Parathyroid adenoma (tissue), 2 donors: ENCODE measurements around the gene TUFT1.
A peak's percentile ranks its signal among the peaks of the same experiment; 100 is the strongest.

Experiments
- H2AFZ ChIP-seq: fragments of 300-600 bp; sonication (generic); one replicate; pipeline ENCODE4 v1.7.0; 2017; ENCODE audit warnings: antibody characterized with exemption, mild to moderate bottlenecking
- H3K27ac ChIP-seq: fragments of 300-600 bp; sonication (generic); one replicate; pipeline ENCODE4 v1.7.0; 2017
- H3K27me3 ChIP-seq: fragments of 300-600 bp; sonication (generic); one replicate; pipeline ENCODE4 v1.7.0; 2017; ENCODE audit warnings: low read length; ENCODE audit not compliant: control insufficient read depth, insufficient read depth
- H3K36me3 ChIP-seq: fragments of 300-600 bp; sonication (generic); one replicate; pipeline ENCODE4 v1.7.0; 2017; ENCODE audit warnings: low read length; ENCODE audit not compliant: control insufficient read depth, insufficient read depth
- H3K4me1 ChIP-seq: fragments of 300-600 bp; sonication (generic); one replicate; pipeline ENCODE4 v1.7.0; 2017; ENCODE audit warnings: control low read depth
- H3K4me2 ChIP-seq: fragments of 300-600 bp; sonication (generic); one replicate; pipeline ENCODE4 v1.7.0; 2017; ENCODE audit warnings: low read length
- H3K4me3 ChIP-seq: fragments of 300-600 bp; sonication (generic); one replicate; pipeline ENCODE4 v1.7.0; 2017; ENCODE audit warnings: low read depth, low read length
- H3K79me2 ChIP-seq: fragments of 300-600 bp; sonication (generic); one replicate; pipeline ENCODE4 v1.7.0; 2017; ENCODE audit warnings: control low read depth
- H3K9ac ChIP-seq: fragments of 300-600 bp; sonication (generic); one replicate; pipeline ENCODE4 v1.7.0; 2017; ENCODE audit warnings: mild to moderate bottlenecking
- H3K9me3 ChIP-seq: fragments of 300-600 bp; sonication (generic); one replicate; pipeline ENCODE4 v1.7.0; 2017; ENCODE audit warnings: low read length; ENCODE audit not compliant: control insufficient read depth
- TF ChIP-seq, protein P1 (sequence below): fragments of 300-600 bp; sonication (generic); IDR thresholded peaks from one replicate; pipeline ENCODE4 v1.7.0; 2017; ENCODE audit warnings: antibody characterized with exemption, mild to moderate bottlenecking
- donor health status: primary hyperparathyroidism.

Gene TUFT1, protein sequence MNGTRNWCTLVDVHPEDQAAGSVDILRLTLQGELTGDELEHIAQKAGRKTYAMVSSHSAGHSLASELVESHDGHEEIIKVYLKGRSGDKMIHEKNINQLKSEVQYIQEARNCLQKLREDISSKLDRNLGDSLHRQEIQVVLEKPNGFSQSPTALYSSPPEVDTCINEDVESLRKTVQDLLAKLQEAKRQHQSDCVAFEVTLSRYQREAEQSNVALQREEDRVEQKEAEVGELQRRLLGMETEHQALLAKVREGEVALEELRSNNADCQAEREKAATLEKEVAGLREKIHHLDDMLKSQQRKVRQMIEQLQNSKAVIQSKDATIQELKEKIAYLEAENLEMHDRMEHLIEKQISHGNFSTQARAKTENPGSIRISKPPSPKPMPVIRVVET

DNA sequence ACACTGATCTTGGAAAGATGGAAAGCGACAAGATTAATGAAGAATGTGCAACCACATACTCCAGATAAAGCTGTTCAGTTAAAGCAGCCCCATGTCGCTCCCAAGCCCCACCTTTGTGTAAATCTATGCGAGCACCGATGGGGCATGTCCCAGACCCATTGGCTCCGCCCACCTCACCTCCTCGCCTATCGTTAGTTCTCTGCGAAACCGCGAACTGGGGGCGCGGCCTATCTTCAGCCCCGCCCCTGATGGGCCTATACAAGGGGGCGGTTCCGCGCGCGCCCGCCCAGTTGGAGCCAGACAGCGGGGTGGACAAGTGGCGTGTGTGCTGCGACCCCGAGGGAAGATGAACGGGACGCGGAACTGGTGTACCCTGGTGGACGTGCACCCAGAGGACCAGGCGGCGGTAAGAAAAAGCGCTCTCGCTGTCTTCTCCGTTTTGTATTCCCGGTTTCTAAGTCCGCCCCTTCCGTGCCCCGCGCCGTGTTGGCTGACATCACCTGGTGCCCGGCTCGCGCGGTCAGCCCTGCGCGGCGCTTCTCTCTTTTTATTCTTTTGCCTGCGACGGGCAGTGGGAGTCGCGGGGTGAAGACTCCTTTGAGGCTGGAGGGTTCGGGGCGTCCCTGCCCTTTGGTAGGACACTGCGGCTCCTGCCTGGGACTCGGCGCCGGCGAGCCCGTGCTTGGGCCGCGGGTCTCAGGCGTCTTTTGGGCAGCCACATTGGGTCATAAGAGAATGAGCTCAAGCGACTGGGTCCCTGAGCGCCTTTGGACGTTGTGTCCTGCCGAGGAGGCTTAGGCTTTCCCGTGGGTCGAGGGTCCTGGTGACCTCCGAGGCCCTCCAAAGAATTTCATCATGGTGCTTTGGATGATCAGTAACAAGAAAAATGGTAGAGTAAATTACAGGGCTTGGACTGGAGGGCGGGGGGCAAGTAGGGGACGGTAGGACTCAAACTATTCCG, at the start of gene TUFT1:
Gene TUFT1, plus strand, starts transcription at position 289 of the 961 bp plus-strand sequence. Its CDS starts 58 bp downstream, at position 347.
- H3K27ac ChIP-seq = peak within 1 kb of the TSS; percentile 97
- peaks cover 9% of the 10 kb centered on the region for H3K4me1 ChIP-seq
- TF ChIP-seq, protein P1, sequence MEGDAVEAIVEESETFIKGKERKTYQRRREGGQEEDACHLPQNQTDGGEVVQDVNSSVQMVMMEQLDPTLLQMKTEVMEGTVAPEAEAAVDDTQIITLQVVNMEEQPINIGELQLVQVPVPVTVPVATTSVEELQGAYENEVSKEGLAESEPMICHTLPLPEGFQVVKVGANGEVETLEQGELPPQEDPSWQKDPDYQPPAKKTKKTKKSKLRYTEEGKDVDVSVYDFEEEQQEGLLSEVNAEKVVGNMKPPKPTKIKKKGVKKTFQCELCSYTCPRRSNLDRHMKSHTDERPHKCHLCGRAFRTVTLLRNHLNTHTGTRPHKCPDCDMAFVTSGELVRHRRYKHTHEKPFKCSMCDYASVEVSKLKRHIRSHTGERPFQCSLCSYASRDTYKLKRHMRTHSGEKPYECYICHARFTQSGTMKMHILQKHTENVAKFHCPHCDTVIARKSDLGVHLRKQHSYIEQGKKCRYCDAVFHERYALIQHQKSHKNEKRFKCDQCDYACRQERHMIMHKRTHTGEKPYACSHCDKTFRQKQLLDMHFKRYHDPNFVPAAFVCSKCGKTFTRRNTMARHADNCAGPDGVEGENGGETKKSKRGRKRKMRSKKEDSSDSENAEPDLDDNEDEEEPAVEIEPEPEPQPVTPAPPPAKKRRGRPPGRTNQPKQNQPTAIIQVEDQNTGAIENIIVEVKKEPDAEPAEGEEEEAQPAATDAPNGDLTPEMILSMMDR = no peak
- H3K9me3 ChIP-seq = no peaks in the 10 kb centered on the region
- peak within 1 kb of the TSS; percentile 69 for H3K4me3 ChIP-seq
- H3K9ac ChIP-seq = peak within 1 kb of the TSS; percentile 76
- H3K79me2 ChIP-seq = no peaks in the 10 kb centered on the region
- H3K4me2 ChIP-seq = peak within 1 kb of the TSS; percentile 96
- peak within 1 kb of the TSS; percentile 82 for H2AFZ ChIP-seq
- H3K36me3 ChIP-seq = no peaks in the 10 kb centered on the region
- no peaks in the 10 kb centered on the region for H3K27me3 ChIP-seq

DNA sequence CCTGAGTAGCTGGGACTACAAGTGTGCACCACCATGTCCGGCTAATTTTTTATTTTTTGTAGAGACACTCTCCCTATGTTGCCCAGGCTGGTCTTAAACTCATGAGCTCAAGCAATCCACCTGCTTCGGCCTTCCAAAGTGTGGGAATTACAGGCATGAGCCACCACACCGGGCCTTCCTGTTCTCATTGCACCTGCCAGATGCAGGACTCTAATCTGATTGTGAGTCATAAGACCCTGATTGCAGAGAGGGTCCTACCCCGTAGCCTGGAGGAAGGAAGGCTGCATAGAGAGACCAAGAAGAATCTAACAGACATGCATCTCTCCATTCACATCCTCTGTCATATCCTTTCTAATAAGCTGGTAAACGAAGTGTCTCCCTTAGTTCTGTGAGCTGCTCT, 48.5 kb upstream of the TUFT1 start:
- no peak overlapping the region for H3K27ac ChIP-seq
- no peak overlapping the region for H3K9ac ChIP-seq
- H3K79me2 ChIP-seq = no peaks in the 10 kb centered on the region
- no peak overlapping the region for H3K4me3 ChIP-seq
- TF ChIP-seq, protein P1 = no peak
- H3K27me3 ChIP-seq = no peaks in the 10 kb centered on the region
- no peaks in the 10 kb centered on the region for H3K4me1 ChIP-seq
- no peak overlapping the region for H2AFZ ChIP-seq
- no peaks in the 10 kb centered on the region for H3K9me3 ChIP-seq
- no peak overlapping the region for H3K4me2 ChIP-seq
- H3K36me3 ChIP-seq = no peaks in the 10 kb centered on the region

DNA sequence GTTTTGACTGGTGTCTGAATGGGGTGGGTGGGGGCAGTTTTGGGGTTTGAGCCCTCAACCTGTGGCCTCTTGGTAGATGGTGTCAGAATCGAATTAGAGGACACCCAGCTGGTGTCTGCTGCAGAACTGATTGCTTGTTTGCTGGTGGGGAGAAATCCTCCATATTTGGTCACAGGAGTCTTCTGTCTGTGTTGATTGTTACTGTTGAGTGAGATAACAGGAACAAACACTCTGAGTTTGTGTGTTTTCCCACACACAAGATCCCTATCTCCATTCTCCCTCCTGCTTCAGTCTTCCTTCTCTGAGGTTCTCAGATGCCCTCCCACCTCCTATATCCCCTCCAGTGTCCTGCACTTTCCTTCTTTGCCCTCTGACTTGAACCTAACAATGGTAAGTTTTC, 48.0 kb upstream of the TUFT1 start:
- Histone ChIP-seq H2AFZ (no peak overlapping the region), H3K79me2 (no peaks in the 10 kb centered on the region), H3K4me3 (no peak overlapping the region), H3K27ac (no peak overlapping the region), H3K36me3 (no peaks in the 10 kb centered on the region), H3K9ac (no peak overlapping the region), H3K9me3 (no peaks in the 10 kb centered on the region), H3K4me2 (no peak overlapping the region), H3K4me1 (no peaks in the 10 kb centered on the region), H3K27me3 (no peaks in the 10 kb centered on the region)
- TF ChIP-seq, protein P1 = no peak

DNA sequence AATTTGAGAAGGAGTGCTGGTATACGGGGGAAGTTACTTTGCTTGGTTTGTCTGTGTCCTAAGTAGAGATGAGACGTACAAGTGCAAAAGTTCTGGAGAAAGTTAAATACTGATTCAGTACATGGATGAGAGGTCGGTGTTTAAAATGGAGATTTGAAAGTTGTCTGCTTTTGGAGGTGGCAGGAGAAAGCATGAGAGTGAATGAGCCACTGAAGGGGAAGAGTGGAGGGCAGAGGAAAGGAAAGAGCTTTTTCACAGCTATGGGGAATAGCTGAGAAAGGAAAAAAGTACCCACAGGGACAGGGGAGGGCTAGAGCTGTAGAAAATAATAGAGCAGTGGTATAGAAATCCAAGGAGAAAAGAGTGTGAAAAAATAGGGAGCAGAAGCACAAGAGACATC, 47.1 kb upstream of the TUFT1 start:
- H3K4me1 ChIP-seq = no peaks in the 10 kb centered on the region
- no peak overlapping the region for H3K9ac ChIP-seq
- H3K4me2 ChIP-seq = no peak overlapping the region
- no peaks in the 10 kb centered on the region for H3K27me3 ChIP-seq
- H3K9me3 ChIP-seq = no peaks in the 10 kb centered on the region
- H3K4me3 ChIP-seq = no peak overlapping the region
- no peak overlapping the region for H2AFZ ChIP-seq
- no peak overlapping the region for H3K27ac ChIP-seq
- TF ChIP-seq, protein P1 = no peak
- no peaks in the 10 kb centered on the region for H3K79me2 ChIP-seq
- no peaks in the 10 kb centered on the region for H3K36me3 ChIP-seq
